Neural progenitor cell (in vitro differentiated cells): ENCODE results near the gene CLSTN2.

Source experiments
- CTCF ChIP-seq: fragments of 200-600 bp; sonication (generic); IDR thresholded peaks from 2 replicates; pipeline ENCODE4 v1.5.1; 2017; ENCODE audit warnings: antibody characterized with exemption, mild to moderate bottlenecking
- EZH2 ChIP-seq: fragments of 200-600 bp; sonication (generic); IDR thresholded peaks from 2 replicates; pipeline ENCODE4 v1.6.1; 2017; ENCODE audit warnings: antibody characterized with exemption, mild to moderate bottlenecking, moderate library complexity
- EZH2phosphoT487 ChIP-seq: fragments of 200-600 bp; sonication (generic); IDR thresholded peaks from 2 replicates; pipeline ENCODE4 v1.6.1; 2017; ENCODE audit warnings: antibody characterized with exemption

DNA sequence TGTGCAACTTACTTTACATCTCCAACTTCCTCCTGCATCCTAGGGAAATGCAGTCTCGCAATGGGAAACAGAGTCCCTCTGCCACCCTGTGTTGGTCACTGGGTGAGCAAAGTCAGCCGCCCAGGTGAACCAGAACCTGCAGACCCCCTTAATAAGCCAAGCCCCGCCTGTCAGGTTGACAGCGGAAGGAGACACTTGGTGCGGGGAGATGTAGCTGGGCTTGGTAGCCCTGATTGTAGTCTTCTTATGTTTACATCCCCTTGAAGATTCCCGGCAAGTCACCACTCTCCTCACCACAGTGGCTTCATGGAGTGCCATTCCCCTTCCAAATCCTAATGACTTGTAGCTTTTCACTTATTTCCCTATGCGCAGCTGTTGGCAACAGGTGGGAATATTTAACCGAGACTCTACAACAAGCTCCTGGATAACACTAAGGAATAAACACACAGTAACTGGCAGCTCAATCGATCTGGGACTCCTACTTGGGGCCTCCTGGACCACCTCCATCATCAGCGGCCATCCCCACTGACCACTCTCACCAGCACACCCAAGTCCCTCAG, 17.7 kb upstream of the CLSTN2 start:
- TF ChIP-seq CTCF = no peak
- no peak for TF ChIP-seq EZH2
- no peak for TF ChIP-seq EZH2phosphoT487
